Uterus (tissue), 2 donors: ENCODE data around the gene NBEAL2.

ENCODE experiments used
- CTCF ChIP-seq, 4 experiments: fragments of 200-600 bp in 2 of 4; fragments of 450-650 bp in 2 of 4; sonication (generic) in 2 of 4; IDR thresholded peaks; one replicate each; pipeline ENCODE4 v1.5.1; 2016 to 2019; ENCODE audit warnings: antibody characterized with exemption in 4 of 4, mild to moderate bottlenecking in 2 of 4, moderate library complexity in 1 of 4
- POLR2A ChIP-seq, 2 donors: fragments of 450-650 bp; IDR thresholded peaks; one replicate each; pipeline ENCODE4 v1.6.1; 2016; ENCODE audit warnings: antibody characterized with exemption in 2 of 2, mild to moderate bottlenecking in 1 of 2, moderate library complexity in 1 of 2

- TF ChIP-seq CTCF (IDR thresholded peaks at IDR 0.05) (no peak), POLR2A (IDR thresholded peaks at IDR 0.05) (no peak)
Observed at GRCh38 chr3:46955801-46956259, 23.6 kb upstream of the NBEAL2 start.
